ENCODE measurements around the gene NEGR1.
"Not testable (repeated sequence)": the region's sequence is repeated elsewhere in the genome, so short reads cannot be mapped to it uniquely, and the experiment has no call there.

Gene NEGR1

DNA sequence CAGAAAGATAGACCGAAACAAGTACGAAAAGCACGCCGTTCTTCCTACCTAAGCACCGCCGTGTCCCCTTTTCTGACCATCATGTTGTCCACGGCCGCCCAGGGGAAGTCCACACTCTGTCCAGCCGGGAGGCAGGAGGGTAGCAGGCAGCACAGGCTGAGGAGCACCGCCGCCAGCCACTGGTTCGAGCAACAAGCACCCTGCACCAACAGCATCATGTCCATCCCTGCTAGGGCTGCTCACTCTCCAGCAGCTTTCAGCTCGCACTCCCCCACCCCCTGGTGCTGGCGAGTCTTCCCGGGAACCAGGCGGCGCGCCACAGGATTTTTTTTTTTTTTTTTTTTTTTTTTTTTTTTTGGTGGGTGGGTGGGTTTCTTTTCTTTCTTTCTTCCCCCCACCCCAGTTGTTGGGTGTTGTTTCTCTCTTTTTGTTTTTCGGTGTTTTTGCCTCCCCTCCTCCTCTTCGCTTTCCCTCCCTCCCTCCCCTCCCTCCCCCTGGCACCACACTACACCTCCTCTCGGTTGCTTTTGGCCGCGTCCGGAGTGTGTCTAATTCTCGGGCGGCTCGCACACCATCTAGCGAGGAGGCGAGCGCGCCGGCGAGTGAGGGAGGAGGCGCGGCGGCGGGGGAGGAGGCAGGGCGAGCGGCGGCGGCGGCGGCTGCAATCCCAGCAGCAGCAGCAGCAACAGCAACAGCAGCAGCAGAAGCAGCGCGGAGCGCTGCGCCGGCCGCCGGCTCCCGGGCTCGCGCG is at the start of gene NEGR1:
NEGR1 (minus strand) TSS at position 269 of the 751 bp plus-strand sequence.
- peak; percentile 96 for DNase-seq (ENCODE audit: low read depth)

DNA sequence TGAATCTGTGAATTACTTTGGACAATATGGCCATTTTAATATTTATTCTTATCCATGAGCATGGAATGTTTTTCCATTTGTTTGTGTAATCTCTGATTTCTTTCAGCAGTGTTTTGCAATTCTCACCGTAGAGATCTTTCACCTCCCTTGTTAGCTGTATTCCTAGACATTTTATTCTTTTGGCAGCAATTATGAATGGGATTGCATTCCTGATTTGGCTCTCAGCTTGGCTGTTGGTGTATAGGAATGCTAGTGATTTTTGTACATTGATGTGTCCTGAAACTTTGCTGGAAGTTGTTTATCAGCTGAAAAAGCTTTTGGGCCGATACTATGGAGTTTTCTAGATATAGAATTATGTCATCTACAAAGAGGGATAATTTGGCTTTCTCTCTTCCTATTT is 44.2 kb upstream of the NEGR1 start:
- DNase-seq (ENCODE audit: low read depth): no peak

DNA sequence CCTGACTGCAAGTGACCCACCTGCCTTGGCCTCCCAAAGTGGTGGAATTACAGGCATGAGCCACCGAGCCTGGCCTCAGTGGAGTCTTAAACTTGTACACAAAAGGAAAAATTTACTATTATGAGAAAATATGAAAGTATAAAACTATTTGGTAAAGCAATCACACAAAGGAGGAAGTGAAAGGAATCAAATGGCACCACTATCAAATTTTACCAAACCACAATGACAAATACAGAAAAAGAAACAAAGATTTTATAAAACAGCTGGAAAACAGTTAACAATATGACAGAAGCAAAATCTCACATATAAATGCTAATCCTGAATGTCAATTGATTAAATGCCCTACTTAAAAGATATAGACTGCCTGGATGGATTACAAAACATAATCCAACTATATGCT is 42.1 kb upstream of the NEGR1 start:
- no peak for DNase-seq (ENCODE audit: low read depth)

DNA sequence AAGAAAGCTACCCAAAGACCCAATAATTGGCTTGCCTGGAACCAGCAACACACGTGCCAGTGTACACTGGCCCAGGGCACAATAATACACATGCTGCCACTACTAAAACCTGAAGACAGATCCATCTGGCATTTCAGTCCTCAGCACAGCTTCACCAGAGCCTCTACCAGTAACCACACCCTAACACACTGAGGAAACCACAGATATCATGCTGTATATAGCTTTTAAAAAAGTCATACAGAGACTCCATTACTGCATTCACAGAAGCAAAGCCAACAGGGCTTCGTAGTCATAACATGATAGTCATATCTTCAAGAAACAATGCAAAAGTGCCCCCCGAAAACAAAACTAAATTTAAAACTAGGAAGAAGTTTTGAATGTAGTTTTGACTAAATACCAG is 40.6 kb upstream of the NEGR1 start:
- no peak for DNase-seq (ENCODE audit: low read depth)

DNA sequence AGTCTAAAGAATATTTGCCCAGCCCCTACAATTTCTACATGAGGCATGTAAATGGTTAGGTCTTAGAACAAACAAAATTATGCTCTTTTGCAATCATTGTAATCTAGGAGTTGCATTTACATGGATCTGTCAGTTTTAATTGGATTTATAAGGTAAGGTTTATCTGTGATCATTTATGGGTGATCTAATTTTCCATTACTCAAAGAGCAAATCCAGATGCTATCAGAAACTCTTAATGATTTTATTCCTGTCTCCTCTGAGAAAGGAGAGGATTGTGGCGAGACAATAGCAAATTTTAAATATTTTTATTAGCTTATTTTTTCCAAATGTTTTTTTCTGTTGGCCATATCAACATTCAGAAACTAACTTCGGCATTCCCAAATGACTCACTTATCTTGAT is 14.2 kb upstream of the NEGR1 start:
- DNase-seq (ENCODE audit: low read depth): no peak

DNA sequence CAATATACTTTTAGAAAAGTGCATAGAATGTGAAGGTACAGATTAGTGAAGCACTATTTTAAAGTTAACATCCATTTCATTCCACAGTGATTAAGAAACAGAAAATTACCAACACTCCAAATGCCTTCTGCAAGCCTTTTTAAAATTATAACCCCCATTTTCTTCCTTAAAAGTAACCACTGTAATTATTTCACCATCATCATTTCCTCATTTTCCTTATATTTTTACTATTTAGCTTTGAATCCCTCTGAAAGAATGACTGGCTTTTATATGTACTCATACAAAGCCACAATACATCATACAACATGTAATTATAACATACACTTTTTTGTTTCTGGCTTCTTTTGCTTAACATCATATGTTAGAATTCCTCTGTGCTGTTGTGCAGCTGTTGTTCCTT is 6.5 kb upstream of the NEGR1 start:
- DNase-seq (ENCODE audit: low read depth): no peak

DNA sequence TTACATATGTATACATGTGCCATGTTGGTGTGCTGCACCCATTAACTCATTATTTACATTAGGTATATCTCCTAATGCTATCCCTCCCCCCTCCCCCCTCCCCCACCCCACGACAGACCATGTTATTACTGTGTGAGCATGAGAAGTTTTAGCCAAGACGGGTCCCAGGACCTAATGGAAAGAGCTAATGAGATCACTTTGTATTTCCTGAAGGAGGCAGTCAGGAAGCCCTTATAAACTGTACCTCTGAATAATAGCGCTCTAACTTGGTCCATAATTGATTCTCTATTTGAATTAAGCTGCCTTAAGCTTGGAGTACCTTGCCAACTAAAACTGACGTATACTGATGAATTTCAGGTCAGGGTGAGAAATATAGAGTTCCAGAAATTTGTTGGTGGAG is 4.1 kb upstream of the NEGR1 start:
- DNase-seq (ENCODE audit: low read depth): peak; percentile 14

DNA sequence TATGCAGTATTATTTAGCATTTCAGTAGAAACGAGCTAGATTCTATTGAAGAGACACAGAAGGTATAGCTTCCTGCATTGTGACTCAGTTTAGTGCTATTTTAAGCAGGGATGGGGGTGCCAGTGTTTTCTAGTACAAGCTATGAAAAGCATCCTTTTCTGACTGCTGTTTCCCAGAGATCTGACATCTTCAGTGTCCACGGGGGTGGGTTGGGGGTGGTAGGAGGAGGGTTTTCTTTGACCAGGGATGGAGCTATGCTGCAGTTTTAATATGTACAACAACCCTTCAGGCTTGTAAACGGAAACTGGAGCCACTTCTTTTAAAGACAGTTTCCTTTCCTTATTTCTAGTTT is 2.7 kb upstream of the NEGR1 start:
- no peak for DNase-seq (ENCODE audit: low read depth)

DNA sequence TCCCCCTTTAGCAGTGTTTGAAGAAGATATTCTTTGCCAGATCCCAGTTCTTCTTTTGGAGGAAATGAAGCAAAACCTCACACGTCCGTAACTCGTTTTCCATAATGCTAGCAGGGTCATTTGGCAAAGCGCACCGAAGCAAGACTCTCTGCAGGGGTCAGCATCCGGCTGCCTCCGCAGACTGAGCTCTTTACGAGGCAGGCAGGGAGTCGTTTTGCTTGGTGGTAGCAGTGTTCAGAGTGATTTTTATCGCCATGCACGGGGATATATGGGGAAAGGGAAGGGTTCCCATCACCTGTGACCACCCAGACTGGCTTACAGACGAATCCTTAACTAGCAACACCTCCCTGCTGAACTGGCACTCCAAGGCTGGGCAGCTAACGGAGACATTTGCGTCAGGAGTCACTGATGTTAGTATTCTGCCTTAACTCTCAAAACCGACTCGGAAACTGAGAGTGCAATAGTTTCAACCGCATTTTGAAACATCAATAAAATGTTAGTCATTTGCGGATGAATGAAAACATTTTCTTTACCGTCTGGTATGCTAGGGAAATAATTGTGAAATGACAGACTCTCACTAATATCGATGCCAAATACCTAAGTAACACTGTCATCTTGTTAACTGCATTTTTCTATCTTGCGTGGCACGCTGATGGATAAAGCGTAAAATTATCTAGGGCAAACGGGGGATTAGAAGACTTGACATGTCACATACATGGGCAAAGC is 2.2 kb upstream of the NEGR1 start:
- peak; percentile 96 for DNase-seq (ENCODE audit: low read depth)

DNA sequence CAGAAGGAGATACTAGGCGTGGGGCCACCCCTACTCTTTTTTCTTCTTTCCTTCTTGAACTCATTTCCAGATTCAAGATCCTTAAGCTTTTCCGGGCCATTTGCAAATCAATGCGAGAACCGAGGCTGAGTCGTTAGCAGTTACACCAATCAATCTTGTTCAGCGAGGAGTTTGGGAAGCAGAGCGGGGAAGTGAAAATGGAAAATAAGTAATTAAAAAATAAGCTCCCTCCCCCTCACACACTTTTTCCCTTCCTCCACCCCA is 1.7 kb upstream of the NEGR1 start:
- DNase-seq (ENCODE audit: low read depth): no peak

DNA sequence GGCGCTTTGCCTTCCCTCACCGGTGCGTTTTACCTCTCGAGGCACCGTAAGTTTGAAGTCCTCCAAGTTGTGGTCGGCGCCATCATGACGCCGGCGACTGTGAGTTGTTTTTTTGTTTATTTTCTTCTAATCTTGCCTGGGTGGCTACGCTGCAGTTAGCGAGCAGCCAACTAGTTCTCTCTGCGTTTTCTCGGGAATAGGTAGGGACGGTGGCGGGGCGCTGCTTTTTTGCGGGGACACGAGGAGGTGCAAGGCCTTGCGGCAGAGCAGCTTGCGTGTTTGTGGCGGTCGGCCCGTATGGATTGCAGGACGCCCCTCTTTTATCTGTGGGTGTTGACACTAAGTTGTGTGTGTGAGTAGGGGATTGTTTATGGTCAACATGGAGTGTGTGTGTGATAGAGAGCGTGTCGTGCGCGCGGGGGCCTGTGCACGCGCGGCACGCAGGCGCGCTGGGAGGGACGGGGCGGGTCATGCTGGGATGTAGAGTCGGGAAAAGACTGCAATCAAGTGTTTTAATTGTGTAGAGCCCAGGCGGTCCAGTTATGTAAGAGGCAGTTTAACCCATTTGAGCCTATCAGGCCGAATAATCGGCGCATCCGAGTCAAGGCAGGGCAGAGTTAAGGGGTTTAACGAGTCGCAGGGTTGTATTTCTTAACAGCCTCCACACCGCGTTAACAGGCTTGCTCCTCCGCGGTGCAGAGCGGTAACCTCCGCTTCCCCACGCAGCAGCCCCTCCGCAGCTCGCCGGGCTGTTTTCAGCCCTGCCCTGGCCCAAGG is 1.2 kb upstream of the NEGR1 start:
- peak; percentile 81 for DNase-seq (ENCODE audit: low read depth)

DNA sequence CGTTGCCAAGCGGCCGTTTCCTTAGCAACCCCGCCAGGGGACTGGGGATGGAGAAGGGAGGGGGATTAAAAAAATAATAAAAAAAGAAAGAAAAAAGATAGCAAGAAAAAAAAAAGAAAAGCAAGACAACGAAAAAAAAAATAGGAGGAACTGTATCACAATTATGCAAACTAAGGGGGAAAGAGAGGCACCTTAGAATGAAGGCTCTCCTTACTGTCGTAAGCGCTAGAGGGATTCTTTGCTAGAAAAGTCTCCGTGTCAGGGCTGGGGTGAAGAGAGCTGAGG is 625 bp upstream of the NEGR1 start:
- no peak for DNase-seq (ENCODE audit: low read depth)

DNA sequence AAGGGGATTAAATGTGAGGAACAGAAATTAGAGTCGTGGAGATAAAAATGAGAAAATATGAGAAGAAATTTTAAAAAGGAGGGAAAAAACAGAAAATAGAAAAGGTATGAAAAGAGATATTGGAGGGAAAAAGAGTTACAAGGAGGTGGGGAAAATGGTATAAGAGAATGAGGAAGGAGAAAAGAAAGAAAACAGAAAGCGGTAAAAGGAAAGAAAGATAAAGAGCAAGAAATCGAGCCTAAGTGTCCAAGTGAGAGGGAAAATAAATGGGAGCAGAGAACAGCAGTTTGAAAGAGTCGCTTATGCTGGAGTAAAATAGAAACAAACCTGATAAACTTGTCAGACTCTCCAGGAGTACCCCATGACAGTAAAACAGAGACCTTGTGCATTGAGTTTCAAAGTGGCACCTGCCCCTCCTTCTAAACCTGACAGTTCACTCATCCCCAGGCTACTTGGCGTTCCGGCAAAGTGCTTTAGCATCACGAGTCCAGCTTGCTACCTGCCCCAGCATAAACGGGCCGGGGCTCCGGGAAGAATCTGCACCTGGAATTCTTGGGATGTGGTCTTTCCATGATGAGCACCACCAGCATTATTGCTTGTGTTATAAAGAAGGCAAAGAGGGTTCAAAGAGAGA is 585 bp downstream of the NEGR1 start:
- no peak for DNase-seq (ENCODE audit: low read depth)

DNA sequence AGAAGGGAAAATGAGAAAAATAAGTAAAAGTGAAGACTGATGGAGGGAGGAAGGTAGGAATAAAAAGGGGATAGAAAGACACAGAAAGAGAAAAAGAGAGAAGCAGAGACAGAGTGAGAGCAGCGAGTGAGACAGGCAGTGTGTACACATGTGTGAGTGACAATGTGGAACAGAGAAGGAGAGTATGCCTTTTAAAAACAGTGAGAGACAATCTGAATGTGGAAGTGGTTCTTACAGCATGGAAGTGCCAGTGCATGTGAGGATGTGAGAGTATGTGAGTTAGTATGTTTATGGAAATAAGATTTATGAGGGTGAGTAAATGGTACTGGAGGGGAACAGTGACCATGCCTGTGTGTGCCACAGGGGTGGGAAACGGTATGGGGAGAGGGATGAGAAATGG is 1.2 kb downstream of the NEGR1 start:
- no peak for DNase-seq (ENCODE audit: low read depth)

DNA sequence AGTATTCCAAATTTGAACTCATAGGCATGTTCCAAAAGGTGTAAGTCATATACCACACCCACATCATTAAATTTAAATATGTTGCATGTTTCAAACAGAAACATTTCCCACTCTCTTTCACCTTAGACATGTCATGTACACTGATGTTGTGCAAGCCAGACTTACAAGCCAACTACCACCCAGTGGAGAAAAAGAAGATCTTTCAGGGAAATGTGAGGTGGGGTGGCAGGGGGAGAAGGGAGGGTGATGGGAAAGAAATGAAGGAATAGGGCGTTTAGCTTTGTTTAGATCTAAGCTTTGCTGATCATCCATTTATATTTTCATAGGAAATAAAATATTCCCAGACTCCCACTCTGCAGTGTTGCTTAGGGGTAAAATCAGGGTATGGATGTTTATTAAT is 1.6 kb downstream of the NEGR1 start:
- DNase-seq (ENCODE audit: low read depth): no peak

DNA sequence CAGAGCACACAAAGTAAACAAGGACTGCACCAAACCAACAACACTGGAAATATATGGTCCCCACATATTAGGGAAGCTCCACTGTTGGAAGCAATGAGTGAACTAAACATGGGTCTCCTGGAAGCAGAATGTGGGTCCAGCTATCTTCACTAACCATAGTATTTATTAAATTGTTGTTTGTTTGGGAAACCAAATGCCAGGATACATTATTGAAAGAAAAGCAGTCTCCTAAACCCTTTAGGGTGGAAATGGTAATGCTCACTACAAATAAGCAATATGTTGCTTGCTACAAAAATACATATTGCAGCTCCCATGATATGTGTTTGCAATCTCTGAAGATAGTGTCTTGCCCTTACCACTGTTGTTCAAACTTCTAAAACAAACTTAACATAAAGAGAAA is 2.2 kb downstream of the NEGR1 start:
- DNase-seq (ENCODE audit: low read depth): no peak

DNA sequence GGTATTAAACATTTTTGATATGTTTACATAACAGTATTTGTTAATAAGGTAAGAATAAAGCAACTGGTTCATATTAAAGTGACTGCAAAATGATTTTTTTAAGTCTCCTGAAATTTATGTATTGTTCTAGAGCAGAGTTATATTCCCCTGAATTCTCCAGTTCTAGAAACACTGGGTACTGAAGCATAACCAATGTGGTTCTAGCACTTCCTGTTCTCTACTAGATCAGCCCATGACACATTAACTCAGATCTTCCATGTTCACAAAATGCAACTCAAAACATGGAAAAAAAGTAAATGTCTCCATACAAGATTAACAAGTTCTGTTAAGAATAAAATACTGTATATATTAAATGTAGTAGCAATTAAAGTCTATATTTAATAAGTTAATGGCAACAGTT is 3.9 kb downstream of the NEGR1 start:
- DNase-seq (ENCODE audit: low read depth): no peak

DNA sequence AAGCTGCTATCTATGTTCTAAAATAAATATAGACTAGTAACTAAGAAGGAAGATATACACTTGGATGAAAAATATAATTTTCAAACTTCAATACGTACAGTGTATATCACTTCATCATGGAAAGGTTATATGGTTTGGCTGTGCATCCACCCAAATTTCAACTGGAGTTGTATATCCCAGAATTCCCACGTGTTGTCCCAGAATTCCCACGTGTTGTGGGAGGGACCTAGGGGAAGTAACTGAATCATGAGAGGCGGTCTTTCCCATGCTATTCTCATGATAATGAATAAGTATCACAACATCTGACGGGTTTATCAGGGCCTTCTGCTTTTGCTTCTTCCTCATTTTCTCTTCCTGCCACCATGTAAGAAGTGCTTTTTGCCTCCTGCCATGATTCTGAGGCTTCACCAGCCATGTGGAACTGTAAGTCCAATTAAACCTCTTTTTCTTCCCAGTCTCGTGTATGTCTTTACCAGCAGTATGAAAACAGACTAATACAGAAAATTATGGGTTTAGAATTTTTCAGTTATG is 10.7 kb downstream of the NEGR1 start:
- no peak for DNase-seq (ENCODE audit: low read depth)

DNA sequence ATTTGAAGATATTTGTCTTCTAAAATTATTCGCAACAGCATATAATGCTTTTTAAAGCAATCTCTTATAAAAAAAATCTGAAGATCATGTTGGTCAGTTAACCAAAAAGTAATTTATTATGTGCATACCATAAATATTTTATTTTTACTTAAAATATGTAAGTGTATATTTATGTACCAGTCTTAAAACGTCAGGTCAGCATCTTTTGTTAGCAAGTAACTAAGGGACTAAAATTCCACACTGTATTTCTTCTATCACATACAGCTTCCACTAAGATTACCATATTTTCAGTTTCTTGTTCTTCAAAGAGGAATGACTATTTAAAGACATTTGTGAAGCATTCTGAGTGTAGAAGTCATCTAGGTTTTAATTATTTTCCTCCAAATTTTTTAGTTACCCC is 19.6 kb downstream of the NEGR1 start:
- no peak for DNase-seq (ENCODE audit: low read depth)

DNA sequence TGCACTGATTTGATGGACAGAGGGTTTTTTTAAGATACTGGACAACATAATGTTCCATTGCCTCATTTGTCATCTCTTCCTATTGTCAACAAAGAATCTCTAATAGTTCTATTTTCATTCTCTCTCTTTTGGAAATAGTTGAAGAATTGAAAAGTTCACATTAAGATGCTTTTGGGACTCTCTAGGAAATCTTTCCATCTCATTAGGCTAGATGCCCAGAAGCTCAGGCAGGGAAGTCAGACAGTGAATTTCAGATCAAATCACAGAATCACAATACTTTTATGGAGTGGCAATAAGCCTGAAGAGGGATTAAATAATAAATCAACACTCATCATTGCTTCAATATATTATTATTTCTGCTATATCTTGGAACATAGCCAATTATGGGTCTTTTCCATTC is 29.2 kb downstream of the NEGR1 start:
- DNase-seq (ENCODE audit: low read depth): no peak

DNA sequence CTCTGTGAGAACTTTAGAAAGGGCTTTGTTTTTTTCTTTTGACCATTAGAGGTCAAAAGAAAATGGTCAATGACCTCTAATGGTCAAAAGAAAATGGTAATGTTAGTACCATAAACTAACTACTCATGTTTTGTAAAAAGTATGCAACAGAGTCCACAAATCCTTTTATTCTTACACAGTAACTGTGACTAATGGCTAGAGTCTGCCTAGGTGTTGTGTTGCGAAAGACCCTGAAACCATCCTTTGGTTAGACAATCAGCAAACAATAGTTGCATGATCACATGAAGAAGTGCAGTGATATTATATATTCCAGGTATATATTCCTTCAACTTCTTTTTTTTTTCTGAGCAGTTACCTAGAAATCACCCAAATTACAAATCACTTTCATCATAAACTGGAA is 40.9 kb downstream of the NEGR1 start:
- peak; percentile 31 for DNase-seq (ENCODE audit: low read depth)

DNA sequence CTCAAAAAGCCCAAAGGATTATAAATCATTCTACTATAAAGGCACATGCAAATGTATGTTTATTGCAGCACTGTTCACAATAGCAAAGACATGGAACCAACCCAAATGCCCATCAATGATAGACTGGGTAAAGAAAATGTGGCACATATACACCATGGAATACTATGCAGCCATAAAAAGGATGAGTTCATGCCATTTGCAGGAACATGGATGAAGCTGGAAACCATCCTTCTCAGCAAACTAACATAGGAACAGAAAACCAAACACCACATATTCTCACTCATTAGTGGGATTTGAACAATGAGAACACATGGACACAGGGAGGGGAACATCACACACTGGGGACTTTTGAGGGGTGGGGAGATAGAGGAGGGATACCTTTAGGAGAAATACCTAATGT is 46.4 kb downstream of the NEGR1 start:
- DNase-seq (ENCODE audit: low read depth): not testable (repeated sequence)

DNA sequence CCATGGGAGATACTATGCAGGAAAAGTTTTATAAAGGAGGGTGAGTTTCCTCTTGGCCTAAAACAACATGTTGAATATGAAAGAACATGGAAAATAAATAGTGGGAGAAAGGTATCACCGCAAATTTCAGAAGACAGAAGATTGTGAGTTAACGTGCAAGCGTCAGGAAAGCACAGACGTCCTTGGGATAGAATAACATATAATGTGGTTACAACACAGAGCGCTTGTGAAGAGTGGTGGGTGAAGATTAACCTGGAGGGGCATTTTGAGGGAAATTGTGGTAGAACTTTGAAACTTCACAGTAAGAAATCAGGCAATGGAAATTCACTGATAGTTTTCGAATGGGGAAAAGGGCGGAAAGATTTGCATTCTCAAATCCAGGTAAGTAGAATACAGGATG is 47.3 kb downstream of the NEGR1 start:
- DNase-seq (ENCODE audit: low read depth): no peak

All from iris pigment epithelial cell (primary cell).